GM19023 (cell line): ENCODE results near the gene CFLAR.
A peak's percentile ranks its signal among the peaks of the same experiment; 100 is the strongest.
"Not testable (repeated sequence)": the region's sequence is repeated elsewhere in the genome, so short reads cannot be mapped to it uniquely, and the experiment has no call there.

ENCODE experiments used
- ATAC-seq: cut with Tn5 transposase; IDR thresholded peaks from one replicate; pipeline ENCODE4 v1.9.1; 2021; ENCODE audit warnings: mild to moderate bottlenecking, moderate library complexity; ENCODE audit not compliant: unreplicated experiment

CFLAR gene

DNA sequence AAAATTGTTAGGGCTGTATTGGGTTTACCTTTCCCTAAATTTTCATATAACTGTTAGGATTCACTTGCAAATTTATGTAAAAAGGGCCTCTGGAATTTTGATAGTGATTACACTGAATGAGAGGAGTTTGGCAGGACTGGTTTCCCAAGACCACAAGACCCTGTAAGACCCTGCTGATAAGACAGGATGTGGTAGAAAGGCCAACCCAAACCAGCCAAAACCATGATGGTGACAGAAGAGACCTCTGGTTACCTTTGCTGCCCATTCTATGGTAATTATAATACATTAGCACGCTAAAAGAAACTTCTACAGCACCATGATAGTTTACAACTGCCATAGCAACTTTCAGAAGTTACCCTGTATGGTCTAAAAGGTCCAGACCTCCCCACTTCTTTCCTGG, 58.7 kb downstream of the CFLAR start:
- ATAC-seq = no peak

DNA sequence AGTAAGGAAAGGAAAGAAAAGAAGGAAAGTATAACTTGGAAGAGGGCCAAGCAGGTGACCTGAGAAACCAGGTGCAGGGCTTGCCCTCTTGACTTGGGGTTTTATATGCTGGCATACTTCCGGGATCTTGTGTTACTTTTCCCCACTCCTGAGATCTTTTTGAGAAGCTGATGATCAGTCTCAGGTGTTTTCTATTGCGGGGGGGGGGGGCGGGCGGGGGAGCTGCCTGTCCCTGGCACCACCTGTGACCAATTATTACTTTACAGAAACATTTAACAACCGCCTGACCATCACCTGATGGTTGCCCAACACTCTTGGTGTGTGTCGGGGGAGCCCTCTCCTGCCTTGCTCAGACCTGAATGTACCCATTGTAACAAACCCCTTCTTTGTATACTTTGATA, 60.1 kb downstream of the CFLAR start:
- no peak for ATAC-seq

- ATAC-seq = no peak
These were observed 64.0 kb downstream of the CFLAR start for GRCh38 chr2:201180010-201180409.

GRCh38 chr2:201182650-201183364, 66.8 kb downstream of the CFLAR start, which contains the start of gene CASP10:
TSS of gene CASP10 (plus strand) at chr2:201183141. CDS start at chr2:201185778, 2,637 bp downstream.
- ATAC-seq = peak; percentile 84

DNA sequence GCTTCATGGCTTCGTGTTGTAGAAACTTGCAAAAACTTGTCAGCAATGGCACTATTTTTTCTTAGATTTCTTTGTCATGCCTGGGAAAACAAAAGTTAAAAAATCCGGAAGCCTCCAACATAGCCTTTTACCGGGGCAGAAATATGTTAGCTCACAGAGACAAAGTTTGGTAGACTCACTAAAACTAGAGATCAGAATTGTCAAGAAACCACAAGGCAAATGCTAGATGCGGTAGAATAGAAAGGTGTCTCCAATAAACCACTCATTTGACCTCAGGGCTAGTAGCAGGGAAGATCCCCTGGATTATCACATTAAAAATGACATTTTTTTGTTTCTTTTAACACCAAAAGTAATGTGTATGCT, 67.4 kb downstream of the CFLAR start:
- no peak for ATAC-seq

DNA sequence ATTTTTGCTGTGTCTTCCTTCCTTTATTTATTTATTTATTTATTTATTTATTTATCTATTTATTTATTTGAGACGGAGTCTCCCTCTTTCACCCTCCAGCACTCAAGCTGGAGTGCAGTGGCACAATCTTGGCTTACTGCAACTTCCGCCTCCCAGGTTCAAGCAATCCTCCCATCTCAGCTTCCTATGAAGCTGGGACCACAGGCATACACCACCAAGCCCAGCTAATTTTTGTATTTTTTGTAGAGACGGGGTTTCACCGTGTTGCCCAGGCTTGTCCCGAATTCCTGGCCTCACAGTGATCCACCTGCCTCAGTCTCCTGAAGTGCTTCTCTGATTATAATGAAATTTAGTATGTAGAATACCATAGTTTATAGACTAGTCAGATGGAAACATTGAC, 67.9 kb downstream of the CFLAR start:
- ATAC-seq = not testable (repeated sequence)

DNA sequence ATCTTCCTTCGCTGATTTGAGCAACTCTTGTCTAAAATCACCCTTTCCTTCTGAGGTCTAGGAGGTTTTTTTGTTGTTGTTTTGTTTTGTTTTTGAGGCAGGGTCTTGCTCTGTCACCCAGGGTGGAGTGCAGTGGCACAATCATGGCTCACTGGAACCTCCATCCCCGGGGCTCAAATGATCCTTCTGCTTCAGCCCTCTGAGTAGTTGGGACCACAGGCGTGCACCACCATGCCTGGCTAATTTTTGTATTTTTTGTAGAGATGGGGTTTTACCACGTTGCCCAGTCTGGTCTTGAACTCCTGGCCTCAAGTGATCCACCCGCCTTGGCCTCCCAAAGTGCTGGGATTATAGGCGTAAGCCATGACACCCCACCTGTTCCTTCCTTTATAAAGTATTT, 68.3 kb downstream of the CFLAR start:
- ATAC-seq = not testable (repeated sequence)

DNA sequence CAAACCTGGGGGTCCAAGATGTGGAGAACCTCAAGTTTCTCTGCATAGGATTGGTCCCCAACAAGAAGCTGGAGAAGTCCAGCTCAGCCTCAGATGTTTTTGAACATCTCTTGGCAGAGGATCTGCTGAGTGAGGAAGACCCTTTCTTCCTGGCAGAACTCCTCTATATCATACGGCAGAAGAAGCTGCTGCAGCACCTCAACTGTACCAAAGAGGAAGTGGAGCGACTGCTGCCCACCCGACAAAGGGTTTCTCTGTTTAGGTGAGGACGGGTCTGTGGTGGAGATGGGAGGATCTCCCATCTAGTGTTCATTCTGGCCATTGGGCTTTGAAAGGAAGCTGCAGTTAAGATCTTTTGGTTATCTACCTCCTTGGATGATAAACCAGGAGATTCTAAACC, 69.9 kb downstream of the CFLAR start:
- no peak for ATAC-seq

DNA sequence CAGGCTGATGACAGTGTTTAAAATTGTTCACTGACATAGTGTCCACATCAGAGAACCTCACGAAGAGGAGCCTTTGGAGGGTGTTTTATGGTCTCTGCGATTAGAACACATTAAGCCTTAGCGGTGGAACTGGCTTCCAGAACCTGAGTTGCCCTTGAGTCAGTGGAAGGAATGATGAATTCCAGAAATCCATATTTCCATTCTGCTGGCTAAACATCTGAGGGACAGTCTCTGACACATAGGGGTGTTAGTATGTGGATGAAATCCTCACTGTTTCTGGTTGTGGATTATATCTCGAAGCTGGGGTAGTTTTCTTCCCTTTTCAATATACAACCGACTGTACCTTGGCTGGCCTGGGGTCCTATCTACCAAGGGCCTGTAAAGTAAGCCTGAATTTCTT, 71.0 kb downstream of the CFLAR start:
- no peak for ATAC-seq

DNA sequence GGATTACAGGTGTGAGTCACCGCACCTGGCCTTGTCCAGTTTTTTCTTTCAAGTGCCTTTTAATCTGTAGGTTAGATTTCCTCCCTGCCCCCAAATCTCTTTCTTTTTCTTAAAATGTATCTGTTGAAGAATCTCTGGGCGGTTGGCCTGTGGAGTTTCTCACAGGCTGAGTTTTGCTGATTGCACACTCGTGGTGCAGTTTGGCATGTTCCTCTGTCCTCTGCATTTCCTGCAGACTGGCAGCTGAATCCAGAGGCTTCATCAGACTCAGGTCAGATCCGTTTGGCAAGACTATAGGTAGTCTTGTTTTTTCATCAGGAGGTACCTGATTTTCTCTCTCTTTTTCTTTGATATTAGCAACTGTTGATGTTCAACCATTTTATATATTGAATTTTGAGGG, 72.5 kb downstream of the CFLAR start:
- no peak for ATAC-seq

GRCh38 chr2:201191132-201191875, 75.3 kb downstream of the CFLAR start:
- no peak for ATAC-seq

DNA sequence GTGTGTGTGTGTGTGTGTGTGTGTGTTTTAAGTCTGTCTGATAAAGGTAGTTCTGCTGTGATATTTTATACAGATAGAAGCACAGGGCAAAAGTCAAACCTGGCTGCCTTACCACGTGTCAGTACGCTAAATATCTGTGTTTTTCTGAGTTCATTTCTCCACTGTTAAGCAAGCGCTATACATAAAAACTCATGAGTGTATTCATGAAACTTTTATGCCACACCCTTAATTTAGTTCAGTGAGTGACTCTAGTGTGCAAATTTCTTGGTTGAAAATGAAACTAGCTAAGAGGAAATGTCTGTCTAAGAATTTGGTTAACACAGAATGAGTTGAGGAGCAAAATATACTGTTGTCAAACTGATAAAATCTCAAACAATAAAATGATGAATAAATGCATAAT, 78.1 kb downstream of the CFLAR start:
- ATAC-seq = peak; percentile 95

DNA sequence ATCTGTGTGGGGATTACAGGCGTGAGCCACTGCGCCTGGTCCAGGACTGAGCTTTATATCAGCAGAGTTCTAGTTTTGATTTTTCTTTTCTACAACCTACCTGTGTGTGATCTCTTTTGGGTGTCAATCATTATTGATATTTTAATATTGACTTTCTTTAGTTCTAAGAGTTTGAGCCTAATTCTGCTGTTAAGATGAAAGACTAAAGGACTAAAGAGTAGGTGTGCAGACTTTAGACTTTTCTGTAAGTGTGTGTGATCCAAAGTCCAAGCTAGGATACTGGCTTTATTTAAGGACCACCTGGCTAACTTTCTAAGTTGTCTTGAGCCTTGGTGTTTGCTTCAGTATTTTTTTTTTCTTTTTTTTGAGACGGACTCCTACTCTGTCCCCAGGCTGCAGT, 79.4 kb downstream of the CFLAR start:
- no peak for ATAC-seq

DNA sequence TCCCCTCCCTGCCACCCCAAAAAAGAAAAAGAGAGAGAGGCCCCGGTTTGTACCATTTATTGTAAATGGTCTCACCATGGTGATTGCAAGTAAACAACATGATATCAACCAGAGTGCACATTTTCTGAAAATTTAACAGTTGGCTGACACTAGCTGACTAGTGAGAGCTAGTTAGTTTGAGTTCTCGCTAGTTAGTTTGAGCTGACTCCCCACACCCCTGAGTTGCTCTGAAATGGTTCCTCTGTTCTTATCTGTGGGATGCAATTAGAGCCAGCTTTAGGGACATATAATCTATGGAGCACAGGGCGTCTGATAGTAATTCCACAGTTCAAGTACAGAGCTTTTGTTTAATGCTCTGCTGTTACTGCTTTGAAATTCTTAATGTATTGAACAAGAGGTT, 80.0 kb downstream of the CFLAR start:
- ATAC-seq = no peak

DNA sequence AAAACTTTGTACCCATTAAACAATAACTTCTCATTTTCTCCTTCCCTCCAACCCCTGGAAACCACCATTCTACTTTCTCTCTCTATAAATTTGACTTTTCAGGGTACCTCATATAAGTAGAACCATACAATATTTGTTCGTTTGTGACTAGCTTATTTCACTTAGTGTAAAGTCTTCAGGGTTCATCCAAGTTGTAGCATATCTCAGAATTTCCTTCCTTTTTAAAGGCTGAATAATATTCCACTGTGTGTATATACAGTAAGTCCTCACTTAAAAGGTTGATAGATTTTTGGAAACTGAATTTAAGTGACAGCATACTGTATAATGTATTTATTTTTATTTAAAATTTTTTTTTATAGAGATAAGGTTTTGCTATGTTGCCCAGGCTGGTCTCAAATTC, 80.8 kb downstream of the CFLAR start:
- no peak for ATAC-seq

- no peak for ATAC-seq
These were observed 81.8 kb downstream of the CFLAR start for GRCh38 chr2:201197781-201198180.

- no peak for ATAC-seq
These were observed 83.9 kb downstream of the CFLAR start for GRCh38 chr2:201199847-201200246.

- ATAC-seq = no peak
These were observed 84.4 kb downstream of the CFLAR start for GRCh38 chr2:201200345-201200744.

DNA sequence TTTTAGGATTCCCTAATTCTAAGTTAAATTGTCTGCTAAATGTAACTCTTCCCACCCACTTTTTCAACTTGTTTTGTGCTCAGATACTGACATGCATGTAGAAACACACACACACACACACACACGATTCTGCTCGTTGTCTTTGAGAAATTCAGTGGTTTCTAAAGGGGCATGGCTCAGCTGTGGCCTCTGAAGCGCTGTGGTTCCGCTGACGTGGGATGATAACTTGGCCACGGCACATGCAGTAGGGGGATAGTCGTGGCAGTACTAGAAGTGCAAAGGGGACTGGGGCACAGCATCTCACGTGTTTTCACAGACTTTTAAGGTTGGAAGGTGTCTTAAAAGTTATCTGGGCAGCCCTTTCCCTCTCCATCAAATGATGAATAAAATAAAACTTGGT, 85.4 kb downstream of the CFLAR start:
- no peak for ATAC-seq

GRCh38 chr2:201203916-201204654, 88.1 kb downstream of the CFLAR start:
- no peak for ATAC-seq

DNA sequence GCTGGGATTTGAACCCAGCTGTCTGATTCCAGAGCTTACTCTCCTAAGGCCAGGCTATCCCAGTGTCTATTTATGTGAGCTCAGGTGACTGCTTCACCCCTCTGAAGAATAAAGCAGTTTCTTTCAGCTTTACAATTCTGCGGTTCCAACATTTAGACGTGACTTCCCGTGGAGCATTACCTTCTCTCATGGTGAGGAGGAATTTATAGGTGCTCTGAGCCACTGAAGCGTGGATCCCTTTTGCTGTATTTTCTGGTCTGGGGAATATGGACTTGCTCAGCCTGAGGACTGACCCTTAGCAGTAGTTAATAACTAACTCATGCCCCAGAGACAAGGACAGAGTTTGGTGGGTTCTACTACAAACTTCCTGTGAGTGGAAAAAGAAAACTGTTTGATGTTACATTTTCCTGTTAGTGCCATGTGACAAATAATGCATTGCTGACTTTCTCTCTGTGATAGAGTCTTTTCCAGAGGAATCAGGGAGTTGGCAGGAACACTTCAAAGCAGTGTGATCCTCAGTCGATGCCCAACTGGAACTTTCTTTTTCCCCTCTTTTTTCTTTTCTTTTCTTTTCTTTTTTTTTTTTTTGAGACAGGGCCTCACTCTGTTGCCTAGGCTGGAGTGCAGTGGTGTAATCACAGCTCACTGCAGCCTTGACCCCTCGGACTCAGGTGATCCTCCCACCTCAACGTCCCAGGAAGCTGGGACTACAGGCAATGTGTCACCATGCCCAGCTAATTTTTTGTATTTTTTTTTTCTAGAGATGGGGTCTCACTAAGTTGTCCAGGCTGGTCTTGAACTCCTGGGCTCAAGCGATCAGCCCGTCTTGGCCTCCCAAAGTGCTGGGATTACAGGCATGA, 88.9 kb downstream of the CFLAR start:
- ATAC-seq = no peak
